OCI-M1 (cell line): ENCODE results near the gene DHRS4.

Source experiments
- DNase-seq: peaks from one replicate; lab custom pipeline; 2025; lab: John Stamatoyannopoulos, UW

The DHRS4 gene

GRCh38 chr14:23953464-23954278 lies at the start of gene DHRS4:
DHRS4 (plus strand) TSS chr14:23953770; CDS start chr14:23953789, 19 bp downstream.
- peak; percentile 81 for DNase-seq

GRCh38 chr14:23910101-23910875 lies 43.3 kb upstream of the DHRS4 start:
- peak; percentile 45 for DNase-seq

- DNase-seq: no peak
Measured at GRCh38 chr14:23910876-23911210, 42.7 kb upstream of the DHRS4 start.

GRCh38 chr14:23915559-23915958 lies 38.0 kb upstream of the DHRS4 start:
- DNase-seq: no peak

GRCh38 chr14:23916004-23916403 lies 37.6 kb upstream of the DHRS4 start:
- DNase-seq: no peak

- no peak for DNase-seq
Measured at GRCh38 chr14:23916446-23916845, 37.1 kb upstream of the DHRS4 start.

GRCh38 chr14:23922545-23922944 lies 31.0 kb upstream of the DHRS4 start:
- no peak for DNase-seq

GRCh38 chr14:23925523-23926075 lies 28.0 kb upstream of the DHRS4 start:
- no peak for DNase-seq

- no peak for DNase-seq
Measured at GRCh38 chr14:23926543-23926942, 27.0 kb upstream of the DHRS4 start.

- DNase-seq: no peak
Measured at GRCh38 chr14:23929136-23929535, 24.4 kb upstream of the DHRS4 start.

- DNase-seq: peak; percentile 85
Measured at GRCh38 chr14:23929822-23930294, 23.7 kb upstream of the DHRS4 start.

GRCh38 chr14:23930742-23931141 lies 22.8 kb upstream of the DHRS4 start:
- DNase-seq: no peak

GRCh38 chr14:23931721-23932289 lies 21.8 kb upstream of the DHRS4 start:
- peak; percentile 63 for DNase-seq

- peak; percentile 20 for DNase-seq
Measured at GRCh38 chr14:23932639-23933038, 20.9 kb upstream of the DHRS4 start.

GRCh38 chr14:23933108-23933741 lies 20.3 kb upstream of the DHRS4 start:
- DNase-seq: no peak

GRCh38 chr14:23933742-23934128 lies 19.8 kb upstream of the DHRS4 start:
- no peak for DNase-seq

- DNase-seq: no peak
Measured at GRCh38 chr14:23935158-23935557, 18.4 kb upstream of the DHRS4 start.

- DNase-seq: no peak
Measured at GRCh38 chr14:23936084-23936829, 17.3 kb upstream of the DHRS4 start.

GRCh38 chr14:23937203-23937602 lies 16.4 kb upstream of the DHRS4 start:
- DNase-seq: no peak

- no peak for DNase-seq
Measured at GRCh38 chr14:23938823-23939222, 14.7 kb upstream of the DHRS4 start.

- DNase-seq: peak; percentile 49
Measured at GRCh38 chr14:23939607-23940326, 13.8 kb upstream of the DHRS4 start.
